HG02642 (cell line): ENCODE results near the gene SUMF1.

Experiments
- ATAC-seq: cut with Tn5 transposase; IDR thresholded peaks from one replicate; pipeline ENCODE4 v1.9.1; 2021; ENCODE audit warnings: mild to moderate bottlenecking; ENCODE audit not compliant: unreplicated experiment, poor library complexity

Gene SUMF1

GRCh38 chr3:4314688-4315087, 152.4 kb downstream of the SUMF1 start:
- ATAC-seq: no peak

GRCh38 chr3:4313606-4314293, 153.3 kb downstream of the SUMF1 start:
- no peak for ATAC-seq

GRCh38 chr3:4311496-4311895, 155.6 kb downstream of the SUMF1 start:
- ATAC-seq: no peak
